Panc1 (cell line): ENCODE results near the gene CUEDC1. TPM values are rescaled to one million over a fixed set of nuclear protein-coding genes. Genes with fewer than 3 reads are reported as not detected.

Source experiments
- ATAC-seq: fragments of 200-7000 bp; cut with Tn5 transposase; 2 replicates; pipeline ENCODE4 v1.9.1; 2020; ENCODE audit warnings: mild to moderate bottlenecking, moderate library complexity
- BruUV-seq: library from RNA; stranded (reverse); fragments of 400-500 nt; replicated peaks from 2 replicates; lab custom pipeline; 2021; lab: Mats Ljungman, UMichigan
- CTCF ChIA-PET: fragments of 300-600 bp; sonication (Branson Sonifier 250); formaldehyde crosslinking; loops from one replicate; lab custom pipeline; 2022; ENCODE audit warnings: antibody characterized with exemption; lab: Charles Lee
- POLR2A ChIA-PET: fragments of 300-600 bp; sonication (Branson Sonifier 250); formaldehyde crosslinking; loops from one replicate; lab custom pipeline; 2022; ENCODE audit warnings: antibody characterized with exemption; lab: Charles Lee
- DNase-seq: peaks from one replicate; pipeline ENCODE4 v3.0.0-alpha.2; 2010; ENCODE audit warnings: low read depth, low spot score
- H3K27ac ChIP-seq: 2 replicates; pipeline ENCODE4 v1.5.1; 2011; ENCODE audit warnings: mild to moderate bottlenecking, low read length, inconsistent platforms
- H3K27me3 ChIP-seq: fragments of 200-500 bp; sonication (Bioruptor generic); 2 replicates; pipeline ENCODE4 v1.6.0; 2014; ENCODE audit warnings: low read length, inconsistent platforms; ENCODE audit not compliant: control insufficient read depth, insufficient read depth
- H3K36me3 ChIP-seq: fragments of 200-500 bp; sonication (Bioruptor generic); 2 replicates; pipeline ENCODE4 v1.5.1; 2014; ENCODE audit warnings: inconsistent platforms, mild to moderate bottlenecking, low read length, moderate library complexity; ENCODE audit not compliant: control insufficient read depth, insufficient read depth
- H3K4me1 ChIP-seq: 2 replicates; pipeline ENCODE4 v1.5.1; 2011; ENCODE audit warnings: inconsistent platforms, mild to moderate bottlenecking, low read length, moderate library complexity; ENCODE audit not compliant: control insufficient read depth, insufficient read depth
- H3K4me3 ChIP-seq, 2 experiments: 2 replicates each; pipeline ENCODE4 v1.5.1; 2011 to 2012; ENCODE audit warnings: low read depth in 2 of 2, low read length in 2 of 2, mild to moderate bottlenecking in 2 of 2, inconsistent platforms in 1 of 2, moderate library complexity in 1 of 2
- H3K9me3 ChIP-seq: fragments of 200-500 bp; sonication (Bioruptor generic); 2 replicates; pipeline ENCODE4 v1.5.1; 2014; ENCODE audit warnings: low read depth, mild to moderate bottlenecking, inconsistent platforms, low read length, moderate library complexity; ENCODE audit not compliant: control insufficient read depth, insufficient read depth
- CTCF ChIP-seq: fragments of 450-650 bp; IDR thresholded peaks from 2 replicates; pipeline ENCODE4 v1.5.1; 2017; ENCODE audit warnings: mild to moderate bottlenecking
- POLR2AphosphoS5 ChIP-seq: IDR thresholded peaks from 2 replicates; pipeline ENCODE4 v1.6.1; 2012; ENCODE audit warnings: mild to moderate bottlenecking, low read depth, low read length, moderate library complexity
- REST ChIP-seq, 2 experiments: IDR thresholded peaks; 2 replicates each; pipeline ENCODE4 v1.6.1; 2011 to 2012; ENCODE audit warnings: low read depth in 2 of 2, control low read depth in 1 of 2, low read length in 1 of 2, mild to moderate bottlenecking in 1 of 2, moderate library complexity in 1 of 2; ENCODE audit not compliant: insufficient read depth in 1 of 2
- SIN3A ChIP-seq: IDR thresholded peaks from 2 replicates; pipeline ENCODE4 v1.6.1; 2012; ENCODE audit warnings: low read depth, mild to moderate bottlenecking, low read length, moderate library complexity, borderline replicate concordance; ENCODE audit not compliant: insufficient read depth
- TCF7L2 ChIP-seq: IDR thresholded peaks from 2 replicates; pipeline ENCODE4 v1.6.1; 2011; ENCODE audit warnings: mild to moderate bottlenecking, low read depth, low read length, inconsistent platforms
- in situ Hi-C: cut with HindIII; loops from 2 replicates; pipeline ENCODE4 v1.10.0; 2016; ENCODE audit warnings: low sequenced_read_pairs, low pct_unique_long_range_greater_than_20kb
- intact Hi-C: fragments of 100-400 bp; cut with micrococcal nuclease; formaldehyde crosslinking; loops from one replicate; pipeline ENCODE4 v1.10.0; 2022; ENCODE audit not compliant: unreplicated experiment
- total RNA-seq: library from RNA; stranded (reverse); gene quantifications from one replicate; pipeline ENCODE4 v1.2.1, GENCODE V29; 2021; ENCODE audit not compliant: unreplicated experiment

The CUEDC1 gene
- total RNA-seq, 1 experiment from 2014 or later: 103 TPM

GRCh38 chr17:57963149-57963511 lies 7.9 kb upstream of the CUEDC1 start:
- in situ Hi-C loops: no loop called here
- CTCF ChIA-PET: no interaction called here
- ATAC-seq: no peak
- POLR2A ChIA-PET: no interaction called here
- no TSS peak for BruUV-seq
- intact Hi-C loops: no loop called here
- H3K4me1 ChIP-seq: peaks cover 11% of the 10 kb centered on the region
- no peaks in the 10 kb centered on the region for H3K27me3 ChIP-seq
- no peak overlapping the region for H3K27ac ChIP-seq
- no peak overlapping the region for H3K4me3 ChIP-seq
- no peak for DNase-seq
- H3K9me3 ChIP-seq: no peaks in the 10 kb centered on the region
- no peaks in the 10 kb centered on the region for H3K36me3 ChIP-seq
- TF ChIP-seq TCF7L2: no peak
- TF ChIP-seq POLR2AphosphoS5: no peak

GRCh38 chr17:57962279-57963148 lies 7.3 kb upstream of the CUEDC1 start:
- in situ Hi-C loops (no loop called here), intact Hi-C loops (no loop called here)
- CTCF ChIA-PET: no interaction called here
- peaks cover 14% of the 10 kb centered on the region for H3K4me1 ChIP-seq
- no peak for TF ChIP-seq SIN3A
- no peak for TF ChIP-seq REST (IDR thresholded peaks at IDR 0.05; ENCODE audit: insufficient read depth in 1 of 2, low read depth in 2 of 2, low read length in 1 of 2)
- no peak for TF ChIP-seq CTCF
- no peak for TF ChIP-seq POLR2AphosphoS5
- TF ChIP-seq TCF7L2: no peak
- BruUV-seq: no TSS peak
- no peaks in the 10 kb centered on the region for H3K27me3 ChIP-seq
- no peak overlapping the region for H3K4me3 ChIP-seq
- H3K36me3 ChIP-seq: no peaks in the 10 kb centered on the region
- POLR2A ChIA-PET: no interaction called here
- no peak for DNase-seq
- H3K9me3 ChIP-seq: no peaks in the 10 kb centered on the region
- no peak overlapping the region for H3K27ac ChIP-seq
- ATAC-seq: no peak

- H3K36me3 ChIP-seq: no peaks in the 10 kb centered on the region; the same call in 1 of the 2 replicates
- no peak overlapping the region for H3K27ac ChIP-seq
- BruUV-seq: no TSS peak
- TF ChIP-seq SIN3A: no peak
- no peak for TF ChIP-seq CTCF
- no peak for TF ChIP-seq REST (IDR thresholded peaks at IDR 0.05; ENCODE audit: insufficient read depth in 1 of 2, low read depth in 2 of 2, low read length in 1 of 2)
- TF ChIP-seq POLR2AphosphoS5: no peak
- TF ChIP-seq TCF7L2: no peak
- intact Hi-C loops: no loop called here
- H3K27me3 ChIP-seq: no peaks in the 10 kb centered on the region
- H3K9me3 ChIP-seq: no peaks in the 10 kb centered on the region
- ChIA-PET CTCF (interaction anchor here (0.9 kb wide), 1 partner anchor 10 kb away, joined by 3 read pairs; no protein-coding TSS in a partner anchor), POLR2A (interaction anchor here (0.5 to 0.6 kb wide), 2 partner anchors 39 to 703 kb away, joined by 4 to 7 read pairs; no protein-coding TSS in a partner anchor)
- H3K4me3 ChIP-seq: no peak overlapping the region
- H3K4me1 ChIP-seq: peaks cover 33% of the 10 kb centered on the region
- ATAC-seq (no peak), DNase-seq (no peak)
- in situ Hi-C loops: no loop called here
Observed at GRCh38 chr17:57959929-57960328, 4.7 kb upstream of the CUEDC1 start.
